Progenitor cell of endocrine pancreas (in vitro differentiated cells): Measurements from ENCODE around the gene NRXN3. TPM values are rescaled to one million over a fixed set of nuclear protein-coding genes. Genes with fewer than 3 reads are reported as not detected.

ENCODE experiments used
- DNase-seq: peaks from one replicate; pipeline ENCODE4 v3.0.0; 2021; ENCODE audit warnings: low spot score; ENCODE audit not compliant: unreplicated experiment
- H3K27ac Mint-ChIP-seq: 2 replicates; pipeline ENCODE4 v1.8.0; 2021; ENCODE audit warnings: mild to moderate bottlenecking, moderate library complexity, mixed read lengths
- H3K27me3 Mint-ChIP-seq: 2 replicates; pipeline ENCODE4 v1.8.0; 2021; ENCODE audit warnings: mixed read lengths
- H3K36me3 Mint-ChIP-seq: 2 replicates; pipeline ENCODE4 v1.8.0; 2022; ENCODE audit warnings: mixed read lengths; ENCODE audit not compliant: insufficient read depth
- H3K4me1 Mint-ChIP-seq: 2 replicates; pipeline ENCODE4 v1.8.0; 2021; ENCODE audit warnings: low read depth, mixed read lengths
- H3K4me3 Mint-ChIP-seq: 2 replicates; pipeline ENCODE4 v1.8.0; 2021; ENCODE audit warnings: low read depth, mild to moderate bottlenecking, moderate library complexity, mixed read lengths
- H3K9me3 Mint-ChIP-seq: 2 replicates; pipeline ENCODE4 v1.8.0; 2021; ENCODE audit warnings: low read depth, mixed read lengths
- CTCF ChIP-seq: fragments of 200-600 bp; sonication (generic); IDR thresholded peaks from one replicate; pipeline ENCODE4 v1.5.0; 2021; ENCODE audit warnings: antibody characterized with exemption, mild to moderate bottlenecking; ENCODE audit not compliant: unreplicated experiment
- total RNA-seq: library from RNA; stranded (reverse); gene quantifications from 2 replicates; pipeline ENCODE4 v1.2.1, GENCODE V29; 2021

NRXN3 gene
- total RNA-seq, 1 donor from 2014 or later: 22.1 TPM

- Mint-ChIP-seq H3K9me3 (no peaks in the 10 kb centered on the region), H3K36me3 (no peaks in the 10 kb centered on the region)
Observed at GRCh38 chr14:79530555-79530954, 1360.4 kb downstream of the NRXN3 start.

GRCh38 chr14:79534703-79535353 lies 1364.7 kb downstream of the NRXN3 start:
- peak overlapping the region; percentile 10 for H3K27ac Mint-ChIP-seq
- H3K9me3 Mint-ChIP-seq: peaks cover 10% of the 10 kb centered on the region
- H3K27me3 Mint-ChIP-seq: no peaks in the 10 kb centered on the region
- H3K4me3 Mint-ChIP-seq: no peak overlapping the region
- no peak for DNase-seq
- TF ChIP-seq CTCF: no peak
- H3K36me3 Mint-ChIP-seq: no peaks in the 10 kb centered on the region
- H3K4me1 Mint-ChIP-seq: peaks cover 10% of the 10 kb centered on the region

More at GRCh38 chr14:79530555-79530954, 1360.4 kb downstream of the NRXN3 start:
- no peak overlapping the region for H3K27ac Mint-ChIP-seq
- H3K4me1 Mint-ChIP-seq: peaks cover 13% of the 10 kb centered on the region
- no peak for DNase-seq
- H3K27me3 Mint-ChIP-seq: no peaks in the 10 kb centered on the region
- TF ChIP-seq CTCF: no peak
- no peak overlapping the region for H3K4me3 Mint-ChIP-seq

GRCh38 chr14:79540394-79540793 lies 1370.2 kb downstream of the NRXN3 start:
- TF ChIP-seq CTCF: no peak
- DNase-seq: no peak
- H3K4me3 Mint-ChIP-seq: no peak overlapping the region
- no peaks in the 10 kb centered on the region for H3K36me3 Mint-ChIP-seq
- peak overlapping the region; percentile 21 for H3K27ac Mint-ChIP-seq
- no peaks in the 10 kb centered on the region for H3K27me3 Mint-ChIP-seq
- H3K4me1 Mint-ChIP-seq: peaks cover 20% of the 10 kb centered on the region
- H3K9me3 Mint-ChIP-seq: peaks cover 10% of the 10 kb centered on the region

GRCh38 chr14:79542121-79542520 lies 1371.9 kb downstream of the NRXN3 start:
- H3K4me1 Mint-ChIP-seq: peaks cover 20% of the 10 kb centered on the region
- no peak overlapping the region for H3K27ac Mint-ChIP-seq
- H3K36me3 Mint-ChIP-seq: no peaks in the 10 kb centered on the region
- H3K4me3 Mint-ChIP-seq: no peak overlapping the region
- H3K9me3 Mint-ChIP-seq: no peaks in the 10 kb centered on the region
- DNase-seq: no peak
- no peak for TF ChIP-seq CTCF
- H3K27me3 Mint-ChIP-seq: no peaks in the 10 kb centered on the region

- Mint-ChIP-seq H3K4me3 (no peak overlapping the region), H3K27me3 (no peaks in the 10 kb centered on the region), H3K9me3 (no peaks in the 10 kb centered on the region)
Observed at GRCh38 chr14:79543348-79543747, 1373.2 kb downstream of the NRXN3 start.

More at GRCh38 chr14:79543348-79543747, 1373.2 kb downstream of the NRXN3 start:
- no peak for DNase-seq
- TF ChIP-seq CTCF: no peak
- Mint-ChIP-seq H3K4me1 (peaks cover 20% of the 10 kb centered on the region), H3K36me3 (no peaks in the 10 kb centered on the region), H3K27ac (no peak overlapping the region)
